Amygdala (tissue), 56 donors: ENCODE measurements around the gene SERPINC1.
"Not testable (repeated sequence)": the region's sequence is repeated elsewhere in the genome, so short reads cannot be mapped to it uniquely, and the experiment has no call there.

Source experiments
- DNase-seq, 56 donors: peaks; one replicate each; lab custom pipeline; 2025; lab: John Stamatoyannopoulos, UW

Gene SERPINC1

GRCh38 chr1:173894189-173894588, 22.9 kb downstream of the SERPINC1 start:
- DNase-seq = no peak

- DNase-seq = no peak
Measured at GRCh38 chr1:173893611-173894010, 23.5 kb downstream of the SERPINC1 start.

- no peak for DNase-seq
Measured at GRCh38 chr1:173889885-173890284, 27.2 kb downstream of the SERPINC1 start.

- DNase-seq = no peak
Measured at GRCh38 chr1:173888749-173889148, 28.4 kb downstream of the SERPINC1 start.

- no peak for DNase-seq
Measured at GRCh38 chr1:173887627-173888026, 29.5 kb downstream of the SERPINC1 start.

- no peak for DNase-seq
Measured at GRCh38 chr1:173886746-173887611, 30.1 kb downstream of the SERPINC1 start.

GRCh38 chr1:173884701-173885100, 32.4 kb downstream of the SERPINC1 start:
- no peak for DNase-seq

- not testable (repeated sequence) for DNase-seq
Measured at GRCh38 chr1:173881117-173881516, 36.0 kb downstream of the SERPINC1 start.

GRCh38 chr1:173878251-173878650, 38.9 kb downstream of the SERPINC1 start:
- DNase-seq = no peak

GRCh38 chr1:173876732-173877131, 40.4 kb downstream of the SERPINC1 start:
- no peak for DNase-seq

- no peak for DNase-seq
Measured at GRCh38 chr1:173871500-173871899, 45.6 kb downstream of the SERPINC1 start.

GRCh38 chr1:173871091-173871490, 46.0 kb downstream of the SERPINC1 start:
- no peak for DNase-seq

- DNase-seq = peak in 32 of 56 donors; percentile 0 to 62 (median 26)
Measured at GRCh38 chr1:173870252-173871075, 46.7 kb downstream of the SERPINC1 start.

GRCh38 chr1:173869021-173869359, 48.1 kb downstream of the SERPINC1 start:
- DNase-seq = no peak

GRCh38 chr1:173868266-173869020, 48.7 kb downstream of the SERPINC1 start, which contains the start of gene ZBTB37:
Gene ZBTB37, plus strand, starts transcription at chr1:173868380. Its CDS starts 1,846 bp downstream, at chr1:173870226.
- DNase-seq = peak in 34 of 56 donors; percentile 49 to 94 (median 76)

GRCh38 chr1:173867753-173868265, 49.3 kb downstream of the SERPINC1 start, which contains the start of gene GAS5:
Gene GAS5, minus strand, starts transcription at chr1:173867989.
- DNase-seq = peak; percentile 76 to 99 (median 98)

GRCh38 chr1:173867141-173867752, 49.9 kb downstream of the SERPINC1 start:
- peak in 12 of 56 donors; percentile 24 to 63 (median 54) for DNase-seq

- no peak for DNase-seq
Measured at GRCh38 chr1:173866413-173867115, 50.6 kb downstream of the SERPINC1 start.

- DNase-seq = no peak
Measured at GRCh38 chr1:173865468-173866164, 51.5 kb downstream of the SERPINC1 start.
